NCI-H2081 (cell line): ENCODE data around the gene YY2.
"Not testable (repeated sequence)": the region's sequence is repeated elsewhere in the genome, so short reads cannot be mapped to it uniquely, and the experiment has no call there.

Experiments
- DNase-seq, 2 experiments: peaks; one replicate each; lab custom pipeline; 2025; lab: John Stamatoyannopoulos, UW

YY2 gene

GRCh38 chrX:21855937-21856415 is at the start of gene YY2:
TSS of gene YY2 (plus strand) at chrX:21855987. CDS start at chrX:21856485, 498 bp downstream.
- no peak for DNase-seq

GRCh38 chrX:21806691-21807090 is 49.1 kb upstream of the YY2 start:
- DNase-seq = no peak

GRCh38 chrX:21811832-21812231 is 44.0 kb upstream of the YY2 start:
- no peak for DNase-seq

- DNase-seq = no peak
These were observed 43.2 kb upstream of the YY2 start for GRCh38 chrX:21812628-21813027.

GRCh38 chrX:21813612-21814368 is 42.0 kb upstream of the YY2 start:
- DNase-seq = peak in 1 of 2 experiments; percentile 2

GRCh38 chrX:21816136-21816535 is 39.7 kb upstream of the YY2 start:
- DNase-seq = no peak

GRCh38 chrX:21820170-21820569 is 35.6 kb upstream of the YY2 start:
- not testable (repeated sequence) for DNase-seq

GRCh38 chrX:21821875-21822274 is 33.9 kb upstream of the YY2 start:
- DNase-seq = no peak

- no peak for DNase-seq
These were observed 24.3 kb upstream of the YY2 start for GRCh38 chrX:21831496-21831895.

GRCh38 chrX:21837056-21837455 is 18.7 kb upstream of the YY2 start:
- no peak for DNase-seq

GRCh38 chrX:21838937-21839333 is 16.9 kb upstream of the YY2 start:
- DNase-seq = peak in 1 of 2 experiments; percentile 29

GRCh38 chrX:21839334-21840192 is 16.2 kb upstream of the YY2 start, which contains the start of gene MBTPS2:
TSS of gene MBTPS2 (plus strand) at chrX:21839617. CDS start at chrX:21839735, 118 bp downstream.
- DNase-seq = peak; percentile 87 to 88

GRCh38 chrX:21840193-21840545 is 15.6 kb upstream of the YY2 start:
- DNase-seq = no peak

- DNase-seq = no peak
These were observed 12.6 kb upstream of the YY2 start for GRCh38 chrX:21843179-21843578.

- no peak for DNase-seq
These were observed 10.7 kb upstream of the YY2 start for GRCh38 chrX:21845096-21845495.

GRCh38 chrX:21847342-21847741 is 8.4 kb upstream of the YY2 start:
- DNase-seq = no peak

- DNase-seq = no peak
These were observed 2.2 kb upstream of the YY2 start for GRCh38 chrX:21853578-21853977.

- DNase-seq = no peak
These were observed 717 bp downstream of the YY2 start for GRCh38 chrX:21856504-21856903.

- no peak for DNase-seq
These were observed 7.5 kb downstream of the YY2 start for GRCh38 chrX:21863241-21863640.

- DNase-seq = no peak
These were observed 9.6 kb downstream of the YY2 start for GRCh38 chrX:21865436-21865835.

GRCh38 chrX:21870494-21870893 is 14.7 kb downstream of the YY2 start:
- DNase-seq = no peak

- no peak for DNase-seq
These were observed 17.4 kb downstream of the YY2 start for GRCh38 chrX:21873063-21873775.
